Sigmoid colon (tissue), 7 donors: ENCODE data around the gene CRISPLD2. TPM values are rescaled to one million over a fixed set of nuclear protein-coding genes. Genes with fewer than 3 reads are reported as not detected.
A peak's percentile ranks its signal among the peaks of the same experiment; 100 is the strongest.

Source experiments
- DNase-seq: peaks from one replicate; pipeline ENCODE4 v3.0.0-alpha.2; 2019
- H3K27ac ChIP-seq, 4 donors: fragments of 200-600 bp; sonication (generic); one replicate each; pipeline ENCODE4 v1.5.1; 2016 to 2019; ENCODE audit warnings: mild to moderate bottlenecking in 1 of 4
- H3K27me3 ChIP-seq, 3 donors: fragments of 200-600 bp; sonication (generic); one replicate each; pipeline ENCODE4 v1.5.1; 2019; ENCODE audit warnings: mild to moderate bottlenecking in 1 of 3
- H3K36me3 ChIP-seq, 4 donors: fragments of 200-600 bp; sonication (generic); one replicate each; pipeline ENCODE4 v1.5.1; 2016 to 2019
- H3K4me1 ChIP-seq, 4 donors: fragments of 200-600 bp; sonication (generic); one replicate each; pipeline ENCODE4 v1.5.1; 2017 to 2019
- H3K4me3 ChIP-seq, 4 donors: fragments of 200-600 bp; sonication (generic); one replicate each; pipeline ENCODE4 v1.5.1; 2017 to 2019; ENCODE audit warnings: mild to moderate bottlenecking in 2 of 4, moderate library complexity in 1 of 4
- H3K9me3 ChIP-seq, 4 donors: fragments of 200-600 bp in 3 of 4; sonication (generic) in 3 of 4; one replicate each; pipeline versions ENCODE4 v1.5.1 to v1.6.1; 2013 to 2019
- EP300 ChIP-seq, 4 donors: sonication (generic); formaldehyde crosslinking; IDR thresholded peaks; one replicate each; pipeline ENCODE4 v1.6.1; 2017; ENCODE audit warnings: antibody characterized with exemption in 4 of 4
- POLR2A ChIP-seq, 2 donors: fragments of 450-650 bp; IDR thresholded peaks; one replicate each; pipeline ENCODE4 v1.6.1; 2016; ENCODE audit warnings: antibody characterized with exemption in 2 of 2, mild to moderate bottlenecking in 2 of 2, moderate library complexity in 2 of 2
- POLR2AphosphoS5 ChIP-seq, 4 donors: sonication (generic); formaldehyde crosslinking; IDR thresholded peaks; one replicate each; pipeline ENCODE4 v1.6.1; 2017; ENCODE audit warnings: antibody characterized with exemption in 4 of 4
- WGBS, 2 donors: extraction: QIAGEN DNeasy Blood & Tissue Kit; methylation state at CpG; one replicate each; pipeline ENCODE4 v1.1.7; 2013; 5-methylcytosine and 5-hydroxymethylcytosine counted together
- intact Hi-C: fragments of 100-400 bp; cut with DNase I; formaldehyde crosslinking; loops from one replicate; pipeline ENCODE4 v1.15.1; 2023
- polyA plus RNA-seq, 3 donors: library from polyadenylated mRNA; stranded (reverse); fragments of 200-250 nt; gene quantifications; one replicate each; pipeline ENCODE4 v1.2.3, GENCODE V29; 2013
- total RNA-seq, 4 donors: library from RNA; depleted of rRNA; stranded (reverse); fragments of >200 nt; gene quantifications; one replicate each; pipeline ENCODE4 v1.1.0, GENCODE V29; 2016
- TF ChIP-seq, protein P1 (sequence below), 4 experiments: fragments of 450-650 bp in 3 of 4; fragments of 200-600 bp in 1 of 4; IDR thresholded peaks; one replicate each; pipeline ENCODE4 v1.5.1; 2016 to 2019; ENCODE audit warnings: antibody characterized with exemption in 4 of 4, mild to moderate bottlenecking in 3 of 4, moderate library complexity in 2 of 4
- donor health status: healthy with polysubstance abuse.
- donor health status: Bipolar disorder and iron deficiency.
- donor health status: healthy.

CRISPLD2 gene
- total and polyA plus RNA-seq, 7 donors, result 3.0 to 545 (median 140) TPM

DNA sequence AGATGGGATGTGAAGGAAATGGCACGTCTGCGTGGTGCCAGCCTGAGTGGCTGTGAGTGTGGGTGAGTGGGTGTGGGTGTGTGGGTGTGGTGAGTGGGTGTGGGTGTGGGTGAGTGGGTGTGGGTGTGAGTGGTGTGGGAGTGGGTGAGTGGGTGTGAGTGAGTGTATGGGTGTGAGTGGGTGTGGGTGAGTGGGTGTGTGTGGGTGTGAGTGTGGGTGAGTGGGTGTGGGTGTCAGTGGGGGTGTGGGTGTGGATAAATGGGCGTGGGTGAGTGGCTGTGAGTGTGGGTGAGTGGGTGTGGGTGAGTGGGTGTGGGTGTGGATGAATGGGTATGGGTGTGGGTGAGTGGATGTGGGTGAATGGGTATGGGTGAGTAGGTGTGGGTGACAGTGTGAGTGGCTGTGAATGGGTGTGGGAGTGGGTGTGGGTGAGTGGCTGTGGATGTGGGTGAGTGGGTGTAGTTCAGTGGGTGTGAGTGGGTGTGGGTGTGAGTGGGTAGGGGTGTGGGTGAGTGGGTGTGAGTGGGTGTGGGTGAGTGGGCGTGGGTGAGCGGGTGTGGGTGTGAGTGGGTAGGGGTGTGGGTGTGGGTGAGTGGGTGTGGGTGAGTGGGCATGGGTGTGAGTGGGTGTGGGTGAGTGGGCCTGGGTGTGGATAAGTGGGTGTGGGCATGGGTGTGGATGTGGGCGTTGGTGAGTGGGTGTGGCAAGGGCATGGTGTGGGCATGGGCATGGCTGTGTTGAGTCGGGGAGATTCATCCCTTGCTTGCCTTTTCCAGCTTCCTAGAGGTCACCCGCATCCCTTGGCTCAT is 110.7 kb downstream of the CRISPLD2 start:
- no peaks in the 10 kb centered on the region for H3K36me3 ChIP-seq
- intact Hi-C loops, result no loop called here
- H3K4me1 ChIP-seq, result peaks cover 0 to 22% (median 14%) of the 10 kb centered on the region in 4 donors
- peak overlapping the region in 1 of 4 donors; percentile 17 for H3K27ac ChIP-seq
- TF ChIP-seq POLR2AphosphoS5 (IDR thresholded peaks at IDR 0.05) (no peak), EP300 (IDR thresholded peaks at IDR 0.05) (no peak), POLR2A (IDR thresholded peaks at IDR 0.05) (no peak)
- TF ChIP-seq, protein P1, sequence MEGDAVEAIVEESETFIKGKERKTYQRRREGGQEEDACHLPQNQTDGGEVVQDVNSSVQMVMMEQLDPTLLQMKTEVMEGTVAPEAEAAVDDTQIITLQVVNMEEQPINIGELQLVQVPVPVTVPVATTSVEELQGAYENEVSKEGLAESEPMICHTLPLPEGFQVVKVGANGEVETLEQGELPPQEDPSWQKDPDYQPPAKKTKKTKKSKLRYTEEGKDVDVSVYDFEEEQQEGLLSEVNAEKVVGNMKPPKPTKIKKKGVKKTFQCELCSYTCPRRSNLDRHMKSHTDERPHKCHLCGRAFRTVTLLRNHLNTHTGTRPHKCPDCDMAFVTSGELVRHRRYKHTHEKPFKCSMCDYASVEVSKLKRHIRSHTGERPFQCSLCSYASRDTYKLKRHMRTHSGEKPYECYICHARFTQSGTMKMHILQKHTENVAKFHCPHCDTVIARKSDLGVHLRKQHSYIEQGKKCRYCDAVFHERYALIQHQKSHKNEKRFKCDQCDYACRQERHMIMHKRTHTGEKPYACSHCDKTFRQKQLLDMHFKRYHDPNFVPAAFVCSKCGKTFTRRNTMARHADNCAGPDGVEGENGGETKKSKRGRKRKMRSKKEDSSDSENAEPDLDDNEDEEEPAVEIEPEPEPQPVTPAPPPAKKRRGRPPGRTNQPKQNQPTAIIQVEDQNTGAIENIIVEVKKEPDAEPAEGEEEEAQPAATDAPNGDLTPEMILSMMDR (IDR thresholded peaks at IDR 0.05), result no peak
- H3K4me3 ChIP-seq, result no peak overlapping the region
- H3K9me3 ChIP-seq, result no peaks in the 10 kb centered on the region
- peak; percentile 67 for DNase-seq
- WGBS, 2 donors, result 62 to 73% methylated on average over 8 of the region's 8 CpGs
- no peaks in the 10 kb centered on the region for H3K27me3 ChIP-seq

DNA sequence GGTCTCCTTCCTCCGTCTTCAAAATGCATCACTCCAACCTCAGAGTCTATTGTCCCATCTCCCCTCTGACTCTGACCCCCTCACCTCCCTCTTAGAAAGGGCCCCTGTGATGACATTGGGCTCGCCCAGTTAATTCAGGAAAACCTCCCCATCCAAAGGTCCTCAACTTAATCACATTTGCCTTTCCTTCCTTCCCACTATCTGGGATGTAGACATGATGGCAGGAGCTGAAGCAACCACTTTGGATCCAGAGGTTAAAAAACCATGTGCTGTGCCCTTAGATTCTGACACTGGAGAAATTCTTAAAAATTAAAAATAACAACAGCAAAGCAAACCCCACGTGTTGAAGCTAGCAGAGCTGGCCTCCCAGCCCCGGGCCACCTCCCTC is 111.3 kb downstream of the CRISPLD2 start:
- 85 to 92% methylated on average over 4 of the region's 4 CpGs for WGBS, 2 donors
- no peaks in the 10 kb centered on the region for H3K9me3 ChIP-seq
- no peak for DNase-seq
- intact Hi-C loops, result no loop called here
- H3K36me3 ChIP-seq, result no peaks in the 10 kb centered on the region
- H3K4me1 ChIP-seq, result peaks cover 0 to 22% (median 14%) of the 10 kb centered on the region in 4 donors
- TF ChIP-seq POLR2AphosphoS5 (IDR thresholded peaks at IDR 0.05) (no peak), POLR2A (IDR thresholded peaks at IDR 0.05) (no peak), EP300 (IDR thresholded peaks at IDR 0.05) (no peak)
- TF ChIP-seq, protein P1 (IDR thresholded peaks at IDR 0.05), result no peak
- no peak overlapping the region for H3K27ac ChIP-seq
- no peaks in the 10 kb centered on the region for H3K27me3 ChIP-seq
- no peak overlapping the region for H3K4me3 ChIP-seq

DNA sequence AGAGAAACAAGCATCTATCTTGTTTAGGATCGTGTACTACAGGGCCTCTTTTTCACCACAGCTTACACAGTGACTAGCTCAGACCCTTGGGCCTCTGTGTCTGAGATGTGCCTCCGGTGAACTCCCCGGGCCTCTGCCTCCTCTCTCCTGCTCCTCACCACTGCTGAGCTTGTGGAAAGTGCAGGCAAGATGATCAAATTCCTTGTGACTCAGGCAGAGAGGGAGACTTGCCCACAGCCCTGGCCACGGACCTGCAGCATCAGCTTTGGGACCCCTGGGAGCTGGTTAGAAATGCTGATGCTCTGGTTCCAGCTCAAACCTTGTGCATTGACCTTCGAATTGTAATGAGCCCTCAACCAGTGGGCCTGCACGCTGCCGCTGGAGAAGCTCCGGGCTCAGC is 111.7 kb downstream of the CRISPLD2 start:
- Histone ChIP-seq H3K27me3 (no peaks in the 10 kb centered on the region), H3K4me3 (no peak overlapping the region), H3K36me3 (no peaks in the 10 kb centered on the region), H3K9me3 (no peaks in the 10 kb centered on the region), H3K4me1 (peaks cover 0 to 22% (median 14%) of the 10 kb centered on the region in 4 donors), H3K27ac (no peak overlapping the region)
- intact Hi-C loops, result no loop called here
- no peak for TF ChIP-seq POLR2AphosphoS5 (IDR thresholded peaks at IDR 0.05)
- TF ChIP-seq POLR2A (IDR thresholded peaks at IDR 0.05), result no peak
- TF ChIP-seq EP300 (IDR thresholded peaks at IDR 0.05), result no peak
- TF ChIP-seq, protein P1 (IDR thresholded peaks at IDR 0.05), result no peak
- 91 to 96% methylated on average over 8 of the region's 8 CpGs for WGBS, 2 donors
- DNase-seq, result no peak

DNA sequence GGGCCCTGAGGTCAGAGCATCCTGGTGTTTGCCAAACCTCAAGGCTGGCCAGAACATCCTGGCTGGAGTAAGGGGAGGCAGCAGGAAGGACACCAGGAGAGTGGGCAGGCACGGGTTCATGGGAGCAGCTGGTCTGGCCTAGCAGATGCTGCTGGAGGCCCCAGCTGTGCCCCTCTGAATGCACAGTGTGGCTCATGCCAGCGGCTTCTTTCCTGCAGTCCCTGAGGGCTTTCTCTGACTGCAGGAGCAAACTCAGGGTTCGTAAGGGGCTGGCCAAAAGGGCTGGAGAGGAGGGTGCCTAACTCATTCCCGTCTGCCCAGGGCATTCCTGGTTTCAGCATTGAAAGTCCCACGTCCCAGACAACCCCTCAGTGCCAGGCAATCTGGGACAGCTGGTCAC is 112.9 kb downstream of the CRISPLD2 start:
- DNase-seq, result no peak
- intact Hi-C loops, result no loop called here
- TF ChIP-seq POLR2A (IDR thresholded peaks at IDR 0.05) (no peak), POLR2AphosphoS5 (IDR thresholded peaks at IDR 0.05) (no peak), EP300 (IDR thresholded peaks at IDR 0.05) (no peak)
- TF ChIP-seq, protein P1 (IDR thresholded peaks at IDR 0.05), result no peak
- Histone ChIP-seq H3K27ac (no peak overlapping the region), H3K36me3 (no peaks in the 10 kb centered on the region), H3K9me3 (no peaks in the 10 kb centered on the region), H3K27me3 (no peaks in the 10 kb centered on the region), H3K4me3 (no peak overlapping the region), H3K4me1 (peaks cover 0 to 22% (median 14%) of the 10 kb centered on the region in 4 donors)
- WGBS, 2 donors, result 79 to 86% methylated on average over 5 of the region's 5 CpGs
